Stimulated activated CD8-positive, alpha-beta memory T cell treated with anti-CD3 and anti-CD28 coated beads, Interleukin-2, amount 100 ng/mL, for 1 hour (primary cell): ENCODE results near the gene SCAMP4.
A peak's percentile ranks its signal among the peaks of the same experiment; 100 is the strongest.
"Not testable (repeated sequence)": the region's sequence is repeated elsewhere in the genome, so short reads cannot be mapped to it uniquely, and the experiment has no call there.

Experiments used
- DNase-seq, 2 donors: peaks; one replicate each; pipeline ENCODE4 v3.0.0-alpha.2; 2020; ENCODE audit warnings: low read depth in 2 of 2

Gene SCAMP4

DNA sequence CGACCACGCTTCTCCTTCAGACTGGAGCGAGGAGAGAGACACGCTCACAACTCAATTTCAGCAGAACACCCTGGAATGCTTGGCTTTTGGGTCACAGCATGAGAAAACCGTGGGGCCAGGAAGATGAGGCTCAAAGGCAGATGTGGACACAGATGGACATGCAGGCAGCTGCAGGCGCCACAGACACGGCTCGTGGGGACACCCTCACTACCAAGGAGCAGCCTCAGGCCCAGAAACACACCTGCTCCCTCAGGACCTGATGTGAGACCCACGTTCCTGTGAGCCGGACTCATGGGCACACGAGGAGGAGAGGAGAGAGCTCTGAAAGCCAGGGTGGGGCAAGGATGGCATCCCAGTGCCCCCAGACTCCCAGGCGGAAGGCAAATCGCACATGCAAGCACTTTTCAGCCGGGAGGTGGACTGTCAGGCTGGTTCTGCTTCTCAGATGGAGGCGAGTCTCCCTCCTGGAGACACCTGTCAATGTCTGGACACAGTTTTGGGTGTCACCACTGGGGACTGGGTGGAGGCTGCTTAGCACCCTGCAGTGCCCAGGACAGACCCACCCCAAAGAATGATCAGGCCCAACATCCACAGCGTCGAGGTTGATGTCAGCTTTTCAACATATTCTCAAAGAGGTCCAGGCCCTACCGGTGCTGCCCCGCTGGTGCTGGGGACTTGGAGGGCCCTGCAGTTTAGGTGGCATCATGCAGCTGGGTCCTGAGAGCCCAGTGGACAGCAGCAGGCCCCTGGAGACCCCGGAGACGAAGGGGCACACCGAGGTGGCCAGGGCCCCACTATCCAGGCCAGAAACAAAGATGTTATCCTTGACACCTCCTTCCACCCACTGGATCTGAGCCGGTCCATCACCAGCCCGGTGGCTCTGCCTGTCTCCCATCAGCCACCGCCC, 22.2 kb upstream of the SCAMP4 start:
- no peak for DNase-seq

DNA sequence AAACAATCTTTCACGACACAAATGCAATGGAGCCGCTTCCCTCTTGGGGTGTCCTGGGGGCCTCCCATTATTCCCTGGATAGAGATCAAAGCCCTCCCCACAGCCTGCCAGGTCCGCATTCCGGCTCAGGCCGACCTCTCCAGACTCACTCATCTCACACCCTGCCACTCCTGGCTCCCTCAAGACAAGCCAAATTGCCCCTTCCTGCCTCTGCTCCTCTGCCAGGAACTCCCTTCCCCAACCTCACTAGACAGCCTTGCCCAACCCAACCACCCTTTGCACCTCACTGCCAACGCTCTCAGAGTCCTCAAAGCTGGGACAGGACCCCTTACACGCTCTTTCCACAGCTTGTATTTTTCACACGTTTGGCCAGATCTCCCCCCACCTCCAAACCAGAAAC, 21.4 kb upstream of the SCAMP4 start:
- DNase-seq, result no peak

- no peak for DNase-seq
These were observed 20.9 kb upstream of the SCAMP4 start for GRCh38 chr19:1884291-1884718.

GRCh38 chr19:1884719-1885334, 20.4 kb upstream of the SCAMP4 start:
- no peak for DNase-seq

DNA sequence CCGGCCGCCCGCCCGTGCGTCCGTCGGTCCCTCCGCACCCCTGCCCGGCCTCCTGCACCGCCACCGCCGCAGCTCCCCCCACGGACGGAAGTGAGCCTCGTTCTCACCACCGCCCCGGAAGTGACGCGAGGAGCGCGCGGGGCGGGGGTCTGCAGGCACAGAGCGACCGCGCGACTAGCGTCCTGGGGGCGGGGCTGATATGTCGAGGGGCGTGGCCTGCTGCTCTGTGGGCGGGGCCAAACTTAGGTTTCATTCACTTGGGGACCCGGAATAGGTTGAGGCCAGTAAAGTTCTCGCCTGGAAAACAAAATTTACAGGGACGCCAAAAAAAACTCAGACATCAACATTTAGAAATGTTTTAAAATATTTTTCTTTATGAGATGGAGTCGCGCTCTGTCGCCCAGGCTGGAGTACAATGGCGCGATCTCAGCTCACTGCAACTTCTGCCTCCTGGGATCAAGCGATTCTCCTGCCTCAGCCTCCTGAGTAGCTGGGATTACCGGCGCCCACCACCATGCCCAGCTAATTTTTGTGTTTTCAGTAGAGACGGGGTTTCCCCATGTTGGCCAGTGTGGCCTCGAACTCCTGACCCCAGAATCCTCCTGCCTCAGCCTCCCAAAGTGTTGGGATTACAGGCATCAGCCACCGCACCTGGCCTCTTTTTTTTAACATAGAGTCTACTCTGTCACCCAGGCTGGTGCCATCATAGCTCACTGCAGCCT, 19.6 kb upstream of the SCAMP4 start, which contains the start of gene ABHD17A:
Gene ABHD17A, minus strand, starts transcription at position 99 of the 722 bp plus-strand sequence. CDS start 3,930 bp downstream, outside the sequence.
- DNase-seq, result peak; percentile 92 to 94

GRCh38 chr19:1886360-1886759, 18.8 kb upstream of the SCAMP4 start:
- not testable (repeated sequence) for DNase-seq

- no peak for DNase-seq
These were observed 16.8 kb upstream of the SCAMP4 start for GRCh38 chr19:1888385-1888784.

DNA sequence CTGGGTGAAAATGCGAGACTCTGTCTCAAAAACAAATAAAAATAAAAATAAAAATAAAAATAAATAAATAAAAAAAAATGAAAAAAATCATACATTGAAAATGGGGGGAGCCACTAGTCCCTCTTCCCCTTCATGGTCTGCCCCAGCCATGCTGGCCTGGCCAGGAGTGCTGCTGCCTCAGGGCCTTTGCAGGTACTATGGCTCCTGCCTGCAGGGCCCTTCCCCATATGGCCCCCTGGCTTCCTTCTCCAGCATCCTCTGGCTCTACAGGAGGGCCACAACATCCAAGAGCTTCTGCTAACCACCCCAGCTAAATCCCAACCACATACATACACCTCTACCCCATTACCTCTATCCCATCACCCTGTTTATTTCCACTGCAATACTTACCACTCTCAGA, 15.3 kb upstream of the SCAMP4 start:
- no peak for DNase-seq

- no peak for DNase-seq
These were observed 11.4 kb upstream of the SCAMP4 start for GRCh38 chr19:1893791-1894190.

GRCh38 chr19:1896508-1896907, 8.7 kb upstream of the SCAMP4 start:
- DNase-seq, result no peak

GRCh38 chr19:1901940-1902404, 3.2 kb upstream of the SCAMP4 start:
- no peak for DNase-seq

DNA sequence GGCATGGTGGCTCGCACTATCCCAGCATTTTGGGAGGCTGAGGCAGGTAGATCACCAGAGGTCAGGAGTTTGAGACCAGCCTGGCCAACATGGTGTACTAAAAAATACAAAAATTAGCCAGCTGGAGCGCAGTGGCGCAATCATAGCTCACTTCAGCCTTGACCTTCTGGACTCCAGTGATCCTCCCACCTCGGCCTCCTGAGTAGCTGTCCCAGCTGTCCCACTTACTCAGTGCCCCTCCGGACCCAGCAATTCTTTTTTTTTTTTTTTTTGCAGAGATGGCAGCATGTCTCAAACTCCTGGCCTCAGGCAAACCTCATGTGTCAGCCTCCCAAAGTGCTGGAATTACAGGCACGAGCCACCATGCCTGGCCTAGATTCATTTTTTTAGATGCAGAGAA, 2.3 kb upstream of the SCAMP4 start:
- DNase-seq, result no peak

- no peak for DNase-seq
These were observed 414 bp upstream of the SCAMP4 start for GRCh38 chr19:1904860-1905109.

- DNase-seq, result no peak
These were observed 720 bp downstream of the SCAMP4 start for GRCh38 chr19:1905863-1906375.

DNA sequence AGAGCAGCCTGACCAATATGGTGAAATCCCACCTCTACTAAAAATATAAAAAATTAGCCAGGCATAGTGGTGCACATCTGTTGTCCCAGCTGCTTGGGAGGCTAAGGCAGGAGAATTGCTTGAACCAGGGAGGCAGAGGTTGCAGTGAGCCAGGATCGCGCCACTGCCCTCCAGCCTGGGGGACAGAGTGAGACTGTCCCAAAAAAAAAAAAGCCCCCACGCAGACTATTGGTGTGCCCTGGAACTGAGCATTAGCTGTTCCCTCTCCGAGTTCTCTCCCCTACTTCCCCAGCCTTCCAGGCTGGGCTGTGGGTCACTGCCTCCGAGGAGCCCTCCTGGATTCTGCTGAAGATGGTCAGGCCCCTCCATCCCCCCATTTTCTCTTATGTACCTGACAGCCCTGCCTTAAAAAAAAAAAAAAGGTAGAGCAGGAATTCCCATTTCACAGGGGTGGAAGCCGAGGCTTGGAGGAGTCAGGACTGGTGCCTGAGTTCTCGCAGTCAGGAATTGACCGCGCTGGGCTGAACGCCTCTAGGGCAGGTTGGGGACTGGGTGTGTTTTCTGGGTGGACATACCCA, 1.9 kb downstream of the SCAMP4 start:
- no peak for DNase-seq

DNA sequence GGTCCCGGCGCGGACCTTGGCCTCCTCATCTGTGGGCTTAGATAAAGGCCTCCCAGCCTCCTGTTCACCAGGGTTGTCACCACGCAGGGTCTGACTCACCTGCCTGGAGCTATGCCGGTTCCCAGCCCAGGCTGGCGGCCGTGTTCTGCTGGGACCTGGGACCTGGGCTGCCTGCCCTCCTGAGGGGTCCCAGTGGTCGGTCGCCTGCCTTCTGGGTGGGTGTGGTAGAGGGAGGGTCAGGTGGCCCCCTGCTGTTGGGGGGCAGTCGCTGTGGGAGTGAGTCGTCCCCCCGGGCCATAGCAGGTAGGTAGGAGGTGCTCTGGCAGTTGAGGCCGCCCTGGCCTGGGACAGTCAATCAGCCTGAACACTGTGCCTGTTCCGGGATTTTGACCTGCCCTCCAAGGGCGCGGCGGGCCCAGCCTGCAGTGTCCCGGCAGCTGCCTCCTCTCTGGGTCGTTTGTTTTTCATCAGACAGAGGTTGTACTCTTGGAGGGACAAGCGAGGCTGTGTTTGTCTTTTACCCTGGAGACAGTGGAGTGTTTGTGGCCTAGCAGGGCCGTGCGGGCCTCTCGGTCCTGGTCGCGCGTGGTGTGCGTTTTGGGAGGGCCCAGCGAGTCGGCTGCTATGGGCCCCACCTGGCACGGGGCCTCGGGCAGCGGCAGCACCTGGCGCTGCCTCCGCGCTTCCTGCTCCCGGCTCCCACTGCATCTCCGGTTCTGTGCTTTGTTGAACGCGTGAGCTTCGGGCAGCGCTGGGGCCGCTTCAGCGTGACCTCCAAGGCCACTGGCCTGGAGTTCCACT, 2.6 kb downstream of the SCAMP4 start:
- no peak for DNase-seq

GRCh38 chr19:1908364-1908678, 3.1 kb downstream of the SCAMP4 start:
- no peak for DNase-seq

GRCh38 chr19:1909761-1910080, 4.5 kb downstream of the SCAMP4 start:
- DNase-seq, result no peak

DNA sequence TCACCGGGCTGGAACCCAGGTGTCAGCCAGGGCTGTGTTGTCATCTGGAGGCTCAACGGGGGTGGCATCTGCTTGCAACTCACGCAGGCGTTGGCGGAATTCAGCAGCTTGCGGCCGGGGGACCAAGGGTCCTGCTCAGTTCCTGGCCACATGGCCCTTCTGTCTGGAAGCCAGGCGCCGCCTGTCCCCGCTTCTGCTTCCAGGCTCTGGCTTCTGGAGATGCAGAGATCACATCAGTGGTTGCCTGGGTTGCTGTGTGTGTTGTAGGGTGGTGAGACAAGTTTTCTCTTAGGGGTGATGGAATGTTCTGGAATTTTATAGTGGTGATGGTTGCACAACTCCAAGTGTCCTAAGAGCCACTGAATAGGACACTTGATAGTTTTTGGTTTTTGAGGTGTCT, 5.0 kb downstream of the SCAMP4 start:
- no peak for DNase-seq

DNA sequence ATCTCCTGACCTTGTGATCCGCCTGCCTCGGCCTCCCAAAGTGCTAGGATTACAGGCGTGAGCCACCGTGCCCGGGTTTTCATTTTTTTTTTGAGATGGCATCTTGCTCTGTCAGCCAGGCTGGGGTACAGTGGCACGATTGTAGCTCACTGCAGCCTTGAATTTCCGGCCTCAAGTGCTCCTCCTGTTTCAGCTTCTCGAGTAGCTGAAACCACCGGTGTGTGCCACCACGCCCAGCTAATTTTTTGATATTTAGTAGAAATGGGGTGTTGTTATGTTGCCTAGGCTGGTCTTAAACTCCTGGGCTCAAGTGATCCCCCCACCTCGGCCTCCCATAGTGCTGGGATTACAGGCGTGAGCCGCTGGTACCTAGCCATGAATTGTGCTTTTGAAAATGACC, 5.9 kb downstream of the SCAMP4 start:
- no peak for DNase-seq

- no peak for DNase-seq
These were observed 6.8 kb downstream of the SCAMP4 start for GRCh38 chr19:1911995-1912394.
